Nephron progenitor cell (in vitro differentiated cells): ENCODE results near the gene DCTN1.

Experiments used
- DNase-seq: peaks from one replicate; pipeline ENCODE4 v3.0.0; 2021
- H3K27ac Mint-ChIP-seq: 2 replicates; pipeline ENCODE4 v1.8.0; 2021; ENCODE audit warnings: mild to moderate bottlenecking, moderate library complexity, mixed read lengths
- H3K27me3 Mint-ChIP-seq: 2 replicates; pipeline ENCODE4 v1.8.0; 2021; ENCODE audit warnings: mild to moderate bottlenecking, low read depth, mixed read lengths; ENCODE audit not compliant: poor library complexity
- H3K36me3 Mint-ChIP-seq: 2 replicates; pipeline ENCODE4 v1.8.0; 2021; ENCODE audit warnings: low read depth, mixed read lengths
- H3K4me1 Mint-ChIP-seq: 2 replicates; pipeline ENCODE4 v1.8.0; 2021; ENCODE audit warnings: mixed read lengths
- H3K4me3 Mint-ChIP-seq: 2 replicates; pipeline ENCODE4 v1.8.0; 2021; ENCODE audit warnings: mild to moderate bottlenecking, moderate library complexity, mixed read lengths
- H3K9me3 Mint-ChIP-seq: 2 replicates; pipeline ENCODE4 v1.8.0; 2021; ENCODE audit warnings: mild to moderate bottlenecking, moderate library complexity, mixed read lengths
- CTCF ChIP-seq: fragments of 200-600 bp; sonication (generic); IDR thresholded peaks from 2 replicates; pipeline ENCODE4 v1.5.0; 2021; ENCODE audit warnings: antibody characterized with exemption

DCTN1 gene

GRCh38 chr2:74373221-74373676, 6.9 kb downstream of the DCTN1 start:
- peak; percentile 40 for DNase-seq
- Mint-ChIP-seq H3K27ac (no peak overlapping the region), H3K4me3 (peak overlapping the region; percentile 89)

GRCh38 chr2:74372674-74373073, 7.4 kb downstream of the DCTN1 start:
- no peak for TF ChIP-seq CTCF
- Mint-ChIP-seq H3K9me3 (no peaks in the 10 kb centered on the region), H3K36me3 (peaks cover 49% of the 10 kb centered on the region), H3K27ac (peak overlapping the region; percentile 59), H3K27me3 (no peaks in the 10 kb centered on the region), H3K4me3 (peak overlapping the region; percentile 89), H3K4me1 (peaks cover 43% of the 10 kb centered on the region)
- DNase-seq, result no peak

More at GRCh38 chr2:74373221-74373676, 6.9 kb downstream of the DCTN1 start:
- no peaks in the 10 kb centered on the region for H3K27me3 Mint-ChIP-seq
- H3K9me3 Mint-ChIP-seq, result no peaks in the 10 kb centered on the region
- H3K4me1 Mint-ChIP-seq, result peaks cover 43% of the 10 kb centered on the region
- H3K36me3 Mint-ChIP-seq, result peaks cover 48% of the 10 kb centered on the region
- no peak for TF ChIP-seq CTCF

GRCh38 chr2:74371421-74371820, 8.7 kb downstream of the DCTN1 start:
- peaks cover 49% of the 10 kb centered on the region for H3K36me3 Mint-ChIP-seq
- TF ChIP-seq CTCF, result no peak

GRCh38 chr2:74369976-74370375, 10.1 kb downstream of the DCTN1 start:
- Mint-ChIP-seq H3K36me3 (peaks cover 63% of the 10 kb centered on the region), H3K27ac (no peak overlapping the region), H3K27me3 (no peaks in the 10 kb centered on the region), H3K9me3 (no peaks in the 10 kb centered on the region), H3K4me1 (peaks cover 44% of the 10 kb centered on the region), H3K4me3 (no peak overlapping the region)
- no peak for TF ChIP-seq CTCF
- DNase-seq, result no peak

More at GRCh38 chr2:74371421-74371820, 8.7 kb downstream of the DCTN1 start:
- H3K4me1 Mint-ChIP-seq, result peaks cover 43% of the 10 kb centered on the region
- DNase-seq, result no peak
- H3K9me3 Mint-ChIP-seq, result no peaks in the 10 kb centered on the region
- no peak overlapping the region for H3K4me3 Mint-ChIP-seq
- H3K27ac Mint-ChIP-seq, result no peak overlapping the region
- no peaks in the 10 kb centered on the region for H3K27me3 Mint-ChIP-seq

- Mint-ChIP-seq H3K27ac (no peak overlapping the region), H3K27me3 (no peaks in the 10 kb centered on the region), H3K4me1 (peaks cover 39% of the 10 kb centered on the region), H3K9me3 (no peaks in the 10 kb centered on the region), H3K4me3 (no peak overlapping the region), H3K36me3 (peaks cover 73% of the 10 kb centered on the region)
- TF ChIP-seq CTCF, result no peak
- DNase-seq, result no peak
Measured at GRCh38 chr2:74368499-74368898, 11.6 kb downstream of the DCTN1 start.

- no peak overlapping the region for H3K27ac Mint-ChIP-seq
- peaks cover 75% of the 10 kb centered on the region for H3K36me3 Mint-ChIP-seq
- H3K4me3 Mint-ChIP-seq, result no peak overlapping the region
- peaks cover 32% of the 10 kb centered on the region for H3K4me1 Mint-ChIP-seq
- no peak for DNase-seq
- TF ChIP-seq CTCF, result no peak
- H3K9me3 Mint-ChIP-seq, result no peaks in the 10 kb centered on the region
- no peaks in the 10 kb centered on the region for H3K27me3 Mint-ChIP-seq
Measured at GRCh38 chr2:74367789-74368188, 12.3 kb downstream of the DCTN1 start.
